ENCODE data around the gene C4BPB.
"Not testable (repeated sequence)": the region's sequence is repeated elsewhere in the genome, so short reads cannot be mapped to it uniquely, and the experiment has no call there.

Gene C4BPB

GRCh38 chr1:207088701-207089626 is at the start of gene C4BPB:
C4BPB (plus strand) TSS chr1:207088860; CDS start chr1:207089532, 672 bp downstream.
- no peak for DNase-seq (ENCODE audit: low read depth in 2 of 2)

- no peak for DNase-seq (ENCODE audit: low read depth in 2 of 2)
These were observed 49.1 kb upstream of the C4BPB start for GRCh38 chr1:207039380-207040180.

- no peak for DNase-seq (ENCODE audit: low read depth in 2 of 2)
These were observed 48.5 kb upstream of the C4BPB start for GRCh38 chr1:207040181-207040533.

GRCh38 chr1:207041397-207041796 is 47.3 kb upstream of the C4BPB start:
- not testable (repeated sequence) for DNase-seq (ENCODE audit: low read depth in 2 of 2)

- no peak for DNase-seq (ENCODE audit: low read depth in 2 of 2)
These were observed 43.2 kb upstream of the C4BPB start for GRCh38 chr1:207045453-207045852.

- DNase-seq (ENCODE audit: low read depth in 2 of 2) = no peak
These were observed 41.2 kb upstream of the C4BPB start for GRCh38 chr1:207047505-207047904.

- no peak for DNase-seq (ENCODE audit: low read depth in 2 of 2)
These were observed 40.6 kb upstream of the C4BPB start for GRCh38 chr1:207048041-207048440.

- no peak for DNase-seq (ENCODE audit: low read depth in 2 of 2)
These were observed 39.6 kb upstream of the C4BPB start for GRCh38 chr1:207049054-207049453.

- no peak for DNase-seq (ENCODE audit: low read depth in 2 of 2)
These were observed 39.1 kb upstream of the C4BPB start for GRCh38 chr1:207049514-207049913.

GRCh38 chr1:207049974-207050391 is 38.7 kb upstream of the C4BPB start:
- no peak for DNase-seq (ENCODE audit: low read depth in 2 of 2)

GRCh38 chr1:207050480-207051190 is 38.0 kb upstream of the C4BPB start:
- peak; percentile 78 to 81 for DNase-seq (ENCODE audit: low read depth in 2 of 2)

GRCh38 chr1:207051191-207051943 is 37.3 kb upstream of the C4BPB start, which contains the start of gene YOD1:
YOD1 (minus strand) TSS chr1:207051208; CDS start chr1:207051030, 178 bp downstream.
- no peak for DNase-seq (ENCODE audit: low read depth in 2 of 2)

- DNase-seq (ENCODE audit: low read depth in 2 of 2) = peak; percentile 79 to 84
These were observed 35.5 kb upstream of the C4BPB start, which contains the start of gene PFKFB2 for GRCh38 chr1:207052911-207053769. PFKFB2 (plus strand) TSS chr1:207053275; CDS start chr1:207054718, 1,443 bp downstream.

GRCh38 chr1:207054491-207054890 is 34.2 kb upstream of the C4BPB start:
- no peak for DNase-seq (ENCODE audit: low read depth in 2 of 2)

GRCh38 chr1:207055386-207056001 is 33.2 kb upstream of the C4BPB start:
- no peak for DNase-seq (ENCODE audit: low read depth in 2 of 2)

GRCh38 chr1:207056673-207057072 is 32.0 kb upstream of the C4BPB start:
- DNase-seq (ENCODE audit: low read depth in 2 of 2) = no peak

GRCh38 chr1:207058252-207058651 is 30.4 kb upstream of the C4BPB start:
- DNase-seq (ENCODE audit: low read depth in 2 of 2) = no peak

- DNase-seq (ENCODE audit: low read depth in 2 of 2) = no peak
These were observed 29.5 kb upstream of the C4BPB start for GRCh38 chr1:207058878-207059867.

Data from fibroblast of skin of left biceps (primary cell).